ENCODE results near the gene GLCE. TPM values are rescaled to one million over a fixed set of nuclear protein-coding genes. Genes with fewer than 3 reads are reported as not detected.

GLCE gene
- total RNA-seq, 4 donors from 2014 or later = 5.9 to 18.8 (median 10.2) TPM

DNA sequence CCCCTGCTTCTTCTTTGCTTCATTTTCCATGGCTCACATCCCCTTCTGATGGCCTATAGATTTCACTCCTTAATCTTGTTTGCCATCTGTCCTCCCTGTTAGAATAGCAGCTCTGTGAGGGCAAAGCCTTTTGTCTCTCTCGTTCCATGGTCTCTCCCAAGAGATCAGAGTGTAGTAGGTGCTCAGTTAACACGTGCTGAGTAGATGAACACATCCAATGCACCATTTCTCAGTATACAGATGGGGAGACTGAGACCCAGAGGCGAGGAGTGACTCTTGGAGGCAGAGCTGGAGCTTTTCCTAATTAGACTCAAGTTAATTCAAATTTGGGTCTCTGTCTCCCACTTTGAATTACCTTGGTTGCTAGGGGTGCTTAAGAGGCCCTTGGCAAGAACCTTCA is 142.5 kb downstream of the GLCE start:
- TF ChIP-seq EP300 (IDR thresholded peaks at IDR 0.05) (no peak), POLR2A (IDR thresholded peaks at IDR 0.05) (no peak), CTCF (IDR thresholded peaks at IDR 0.05) (no peak), POLR2AphosphoS5 (IDR thresholded peaks at IDR 0.05) (no peak)
- WGBS, 2 donors (ENCODE audit: low coverage in 1 of 2) = 0% methylated on average over 1 of the region's 3 CpGs; no CpG with 5 or more reads in 1 of the 2 donors

DNA sequence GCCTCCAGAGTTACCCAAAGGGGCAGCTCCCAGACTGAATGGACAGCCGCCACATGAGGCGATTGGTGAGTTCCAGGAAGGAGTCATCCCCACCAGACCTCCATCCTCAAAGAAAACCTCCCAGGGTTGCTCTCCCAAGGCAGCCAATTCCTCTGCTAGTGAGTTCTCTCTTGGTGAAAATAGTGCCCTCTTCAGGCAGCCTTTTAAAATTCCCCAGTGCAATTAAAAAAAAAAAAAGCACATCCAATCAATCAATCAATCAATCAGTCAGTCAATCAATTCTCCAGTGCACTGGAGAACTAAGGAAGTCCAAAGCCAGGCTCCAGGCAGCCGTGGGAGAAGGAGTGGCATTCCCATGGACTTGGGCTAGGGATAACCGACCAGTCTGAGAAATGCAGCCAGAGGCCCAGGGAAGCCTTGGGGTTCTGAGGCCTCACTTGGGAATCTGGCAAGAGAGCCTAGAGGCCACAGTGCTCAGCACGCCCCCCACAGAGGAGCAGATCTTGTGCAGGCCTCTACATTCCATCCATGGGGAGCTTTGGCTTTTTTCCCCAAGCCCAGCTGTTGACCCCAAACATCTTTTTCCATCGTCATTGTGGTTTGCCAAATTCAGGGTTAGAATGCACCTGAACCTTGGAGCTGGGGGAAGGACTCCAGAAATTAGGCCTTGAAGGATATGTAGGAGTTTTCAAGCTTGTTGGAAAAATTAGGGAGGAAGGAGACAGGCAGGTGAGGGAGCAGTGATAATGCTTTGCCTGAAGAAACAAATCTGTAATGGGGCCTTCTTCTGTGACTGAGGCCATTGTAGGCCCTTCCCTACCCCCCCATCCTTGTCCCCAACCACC is 143.1 kb downstream of the GLCE start:
- H3K4me3 ChIP-seq = no peak overlapping the region
- no peak for ATAC-seq
- H3K36me3 ChIP-seq = no peaks in the 10 kb centered on the region
- WGBS, 2 donors (ENCODE audit: low coverage in 1 of 2) = 50% methylated on average over 1 to 2 of the region's 6 CpGs
- peaks cover 59% of the 10 kb centered on the region for H3K27me3 ChIP-seq
- H3K27ac ChIP-seq = no peak overlapping the region
- H3K9me3 ChIP-seq = no peaks in the 10 kb centered on the region
- peaks cover 0 to 11% (median 7%) of the 10 kb centered on the region in 3 donors for H3K4me1 ChIP-seq
- TF ChIP-seq EP300 (IDR thresholded peaks at IDR 0.05) (no peak), POLR2A (IDR thresholded peaks at IDR 0.05) (no peak), CTCF (IDR thresholded peaks at IDR 0.05) (no peak), POLR2AphosphoS5 (IDR thresholded peaks at IDR 0.05) (no peak)

More for the DNA sequence above, 142.5 kb downstream of the GLCE start:
- Histone ChIP-seq H3K36me3 (no peaks in the 10 kb centered on the region), H3K4me3 (no peak overlapping the region), H3K4me1 (peaks cover 0 to 13% (median 7%) of the 10 kb centered on the region in 3 donors), H3K27ac (no peak overlapping the region), H3K9me3 (no peaks in the 10 kb centered on the region), H3K27me3 (peaks cover 62% of the 10 kb centered on the region)
- no peak for ATAC-seq

GRCh38 chr15:69304182-69304545 is 143.7 kb downstream of the GLCE start:
- Histone ChIP-seq H3K9me3 (no peaks in the 10 kb centered on the region), H3K27ac (no peak overlapping the region), H3K27me3 (peaks cover 53% of the 10 kb centered on the region), H3K4me3 (no peak overlapping the region), H3K4me1 (peaks cover 0 to 5% (median 4%) of the 10 kb centered on the region in 3 donors), H3K36me3 (no peaks in the 10 kb centered on the region)
- TF ChIP-seq POLR2AphosphoS5 (IDR thresholded peaks at IDR 0.05) (no peak), POLR2A (IDR thresholded peaks at IDR 0.05) (no peak), CTCF (IDR thresholded peaks at IDR 0.05) (no peak), EP300 (IDR thresholded peaks at IDR 0.05) (no peak)
- ATAC-seq = no peak
- WGBS, 2 donors (ENCODE audit: low coverage in 1 of 2) = 56 to 75% methylated on average over 2 to 5 of the region's 5 CpGs

DNA sequence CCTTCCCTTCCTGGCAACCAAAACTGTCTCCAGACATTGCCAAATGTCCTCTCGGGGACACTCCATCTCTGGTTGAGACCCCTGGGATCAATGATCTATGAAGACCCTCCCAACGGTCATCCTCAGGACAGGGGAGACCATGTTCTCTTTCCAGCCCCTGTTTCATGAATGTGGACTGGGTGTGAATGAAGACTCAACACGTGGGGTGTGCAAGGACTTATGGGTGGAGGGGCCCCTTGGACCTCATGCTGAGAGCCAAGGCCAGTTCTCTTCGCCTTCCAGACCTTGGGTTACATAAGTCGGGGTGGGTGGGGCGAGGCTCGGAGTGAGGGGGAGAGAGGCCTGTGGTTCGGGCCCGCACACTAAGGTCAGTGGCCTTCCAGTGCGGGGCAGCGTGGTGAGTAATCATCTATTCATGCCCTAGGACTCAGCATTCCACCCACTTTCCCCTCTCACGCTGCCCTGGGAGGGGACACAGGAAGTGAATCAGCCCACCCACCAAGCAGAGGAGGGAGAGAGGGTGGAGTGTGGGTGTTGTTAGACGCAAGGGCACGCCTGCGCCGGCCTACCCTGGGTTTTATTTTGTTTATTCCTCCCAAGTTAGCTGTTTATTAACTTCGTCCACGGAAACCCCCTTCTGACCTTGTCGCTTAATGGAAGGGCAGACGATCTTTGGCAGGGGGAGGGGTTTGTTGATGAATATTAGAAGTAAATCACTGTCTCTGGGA is 144.9 kb downstream of the GLCE start:
- 48 to 74% methylated on average over 7 to 9 of the region's 20 CpGs for WGBS, 2 donors (ENCODE audit: low coverage in 1 of 2)
- Histone ChIP-seq H3K27me3 (peaks cover 46% of the 10 kb centered on the region), H3K36me3 (no peaks in the 10 kb centered on the region), H3K9me3 (no peaks in the 10 kb centered on the region), H3K27ac (no peak overlapping the region), H3K4me1 (no peaks in the 10 kb centered on the region), H3K4me3 (no peak overlapping the region)
- peak; percentile 60 for ATAC-seq
- TF ChIP-seq POLR2AphosphoS5 (IDR thresholded peaks at IDR 0.05) (no peak), POLR2A (IDR thresholded peaks at IDR 0.05) (no peak), EP300 (IDR thresholded peaks at IDR 0.05) (no peak)

DNA sequence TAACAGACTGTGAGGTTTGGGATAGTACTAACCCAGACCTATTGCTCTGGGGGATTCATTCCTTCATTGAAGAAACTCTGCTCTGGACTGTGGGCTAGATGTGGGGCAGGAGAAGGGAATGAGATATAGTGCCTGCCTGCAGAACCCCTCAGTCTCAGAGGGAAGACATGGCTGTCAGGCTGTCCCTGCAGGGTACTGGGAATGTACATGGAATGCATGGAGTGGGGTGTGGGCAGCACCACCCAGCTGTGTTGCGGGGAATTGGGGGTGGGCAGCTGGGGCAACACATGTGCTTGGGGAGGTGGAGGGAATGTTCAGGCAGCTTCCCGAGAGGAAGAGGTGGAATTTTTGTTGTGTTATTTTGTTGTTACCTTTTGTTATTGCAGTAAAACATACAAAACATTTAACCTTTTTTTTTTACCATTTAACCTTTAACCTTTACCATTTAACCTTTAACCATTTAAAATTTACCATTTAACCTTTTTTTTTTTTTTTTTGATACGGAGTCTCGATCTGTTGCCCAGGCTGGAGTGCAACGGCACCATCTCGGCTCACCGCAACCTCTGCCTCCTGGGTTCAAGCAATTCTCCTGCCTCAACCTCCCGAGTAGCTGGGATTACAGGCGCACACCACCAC is 145.6 kb downstream of the GLCE start:
- 97 to 100% methylated on average over 2 to 5 of the region's 9 CpGs for WGBS, 2 donors (ENCODE audit: low coverage in 1 of 2)
- TF ChIP-seq POLR2AphosphoS5 (IDR thresholded peaks at IDR 0.05) (no peak), CTCF (IDR thresholded peaks at IDR 0.05) (no peak), EP300 (IDR thresholded peaks at IDR 0.05) (no peak), POLR2A (IDR thresholded peaks at IDR 0.05) (no peak)
- H3K27me3 ChIP-seq = peaks cover 45% of the 10 kb centered on the region
- ATAC-seq = no peak
- no peaks in the 10 kb centered on the region for H3K4me1 ChIP-seq
- H3K36me3 ChIP-seq = no peaks in the 10 kb centered on the region
- H3K9me3 ChIP-seq = no peaks in the 10 kb centered on the region
- H3K27ac ChIP-seq = no peak overlapping the region
- no peak overlapping the region for H3K4me3 ChIP-seq
